GM21526 (cell line): ENCODE data around the gene NADK.

ENCODE experiments used
- ATAC-seq: cut with Tn5 transposase; IDR thresholded peaks from one replicate; pipeline ENCODE4 v1.9.1; 2021; ENCODE audit warnings: moderate library complexity; ENCODE audit not compliant: unreplicated experiment, low FRiP score

The NADK gene

GRCh38 chr1:1788136-1788535, 9.9 kb upstream of the NADK start:
- ATAC-seq, result no peak

GRCh38 chr1:1786836-1787605, 8.8 kb upstream of the NADK start:
- ATAC-seq, result no peak

GRCh38 chr1:1785666-1786065, 7.4 kb upstream of the NADK start:
- no peak for ATAC-seq

- no peak for ATAC-seq
Observed at GRCh38 chr1:1784933-1785332, 6.7 kb upstream of the NADK start.

GRCh38 chr1:1783320-1783719, 5.0 kb upstream of the NADK start:
- ATAC-seq, result no peak

GRCh38 chr1:1782399-1783221, 4.3 kb upstream of the NADK start:
- no peak for ATAC-seq

- ATAC-seq, result no peak
Observed at GRCh38 chr1:1781526-1781903, 3.2 kb upstream of the NADK start.

GRCh38 chr1:1780598-1781525, 2.6 kb upstream of the NADK start:
- no peak for ATAC-seq

- ATAC-seq, result no peak
Observed at GRCh38 chr1:1779691-1780597, 1.7 kb upstream of the NADK start.

GRCh38 chr1:1779320-1779675, 1.0 kb upstream of the NADK start:
- no peak for ATAC-seq

GRCh38 chr1:1778663-1779319, 521 bp upstream of the NADK start:
- peak; percentile 62 for ATAC-seq

- no peak for ATAC-seq
Observed at GRCh38 chr1:1777583-1777899, 729 bp downstream of the NADK start.

GRCh38 chr1:1776672-1777582, 1.3 kb downstream of the NADK start:
- ATAC-seq, result no peak

- no peak for ATAC-seq
Observed at GRCh38 chr1:1775327-1776226, 2.7 kb downstream of the NADK start.

- no peak for ATAC-seq
Observed at GRCh38 chr1:1773874-1774273, 4.4 kb downstream of the NADK start.

GRCh38 chr1:1771096-1771495, 7.2 kb downstream of the NADK start:
- no peak for ATAC-seq

GRCh38 chr1:1770102-1770501, 8.2 kb downstream of the NADK start:
- no peak for ATAC-seq
